ENCODE results near the gene METTL23.

The METTL23 gene

DNA sequence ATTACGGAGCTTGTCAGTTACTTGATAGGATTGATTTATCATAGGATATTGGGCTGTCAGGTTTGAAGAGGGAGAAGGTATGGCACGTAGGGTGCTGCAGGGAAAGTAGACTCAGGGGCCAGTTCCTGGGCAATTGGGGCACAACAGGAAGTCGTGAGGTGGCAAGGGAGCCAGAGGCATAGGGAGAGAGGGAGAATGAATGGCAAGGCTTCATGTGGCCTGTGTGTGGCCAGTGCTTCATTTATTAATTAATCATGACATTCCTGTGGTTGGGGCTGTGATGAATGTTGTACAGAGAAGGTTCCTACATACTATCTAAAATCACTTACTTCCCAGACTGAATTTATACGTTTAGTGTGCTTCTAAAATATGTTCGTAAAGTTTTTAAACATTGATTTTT is 30.6 kb downstream of the METTL23 start:
- no peak for DNase-seq (ENCODE audit: low read depth, low spot score)

DNA sequence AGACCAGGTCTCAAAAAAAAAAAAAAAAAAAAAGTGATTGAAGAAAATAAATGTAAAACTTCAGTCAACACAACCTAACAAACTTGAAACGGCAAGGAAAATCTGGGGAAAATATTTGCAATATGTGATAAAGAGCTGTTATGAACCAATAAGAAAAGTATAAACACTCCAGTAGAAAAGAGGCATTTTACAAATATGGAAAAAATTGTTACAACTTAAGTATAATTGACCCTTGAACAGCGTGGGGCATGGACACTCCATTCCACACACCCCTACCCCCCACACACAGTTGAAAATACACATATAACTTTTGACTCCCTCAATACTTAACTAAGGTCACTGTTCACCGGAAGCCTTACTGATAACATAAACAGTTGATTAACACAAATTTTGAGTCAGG is 31.9 kb downstream of the METTL23 start:
- DNase-seq (ENCODE audit: low read depth, low spot score) = no peak

DNA sequence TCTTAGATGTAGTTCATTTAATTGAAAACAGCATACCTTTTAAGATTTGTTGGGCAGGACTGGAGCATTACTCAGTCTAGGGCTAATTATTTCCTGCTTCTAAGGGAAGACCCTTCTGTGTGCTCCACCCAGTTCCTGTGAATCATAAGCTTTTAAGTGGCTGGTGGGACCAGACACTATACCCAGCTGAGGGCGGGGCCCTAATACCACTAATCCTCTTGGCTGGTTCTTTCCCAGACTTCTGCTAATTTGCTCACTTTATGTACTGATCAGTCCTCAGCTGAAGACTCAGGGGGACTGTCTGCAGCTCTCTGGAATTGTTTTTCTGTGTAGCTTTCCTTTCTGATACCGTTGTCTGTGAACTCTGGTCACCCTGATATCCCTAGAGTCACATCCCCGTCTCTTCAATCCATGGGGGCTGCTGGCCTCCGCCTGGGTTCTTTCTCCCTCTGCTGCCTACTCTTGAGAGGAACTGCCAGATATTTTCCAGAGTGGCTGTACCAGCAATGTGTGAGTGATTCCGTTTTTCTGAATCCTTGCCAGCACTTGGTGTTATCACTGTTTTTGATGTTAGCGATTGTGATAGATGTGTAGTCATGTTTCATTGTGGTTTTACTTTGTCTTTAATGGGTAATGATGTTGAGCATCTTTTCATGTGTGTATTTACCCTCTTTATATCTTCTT is 46.3 kb downstream of the METTL23 start:
- DNase-seq (ENCODE audit: low read depth, low spot score) = no peak

DNA sequence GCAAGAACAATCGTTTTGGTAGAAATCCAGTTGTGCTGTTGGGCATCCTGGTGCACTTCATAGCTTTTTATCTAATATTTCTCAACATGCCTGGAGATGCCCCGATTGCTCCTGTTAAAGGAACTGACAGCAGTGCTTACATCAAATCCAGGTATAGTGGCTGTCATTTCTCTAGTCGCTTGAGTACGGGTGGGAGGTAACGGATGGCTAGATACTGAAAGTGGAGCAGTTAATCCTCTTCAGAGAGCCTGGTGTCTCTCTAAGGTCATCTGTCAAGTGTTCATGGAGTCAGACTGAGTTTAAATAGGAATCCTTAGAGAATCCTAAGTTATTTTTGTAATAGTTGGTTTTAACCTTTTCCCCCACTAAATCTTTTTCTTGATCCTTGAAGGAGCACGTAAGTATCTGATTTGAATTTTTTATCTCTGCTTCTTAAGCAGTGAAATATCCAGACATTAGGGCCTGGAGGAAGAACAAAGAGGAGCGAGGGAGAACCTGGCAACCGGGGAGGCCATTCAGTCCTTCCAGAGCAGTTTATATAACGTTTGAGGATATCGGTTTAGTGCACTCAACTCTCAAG is 48.5 kb downstream of the METTL23 start:
- DNase-seq (ENCODE audit: low read depth, low spot score) = no peak

DNA sequence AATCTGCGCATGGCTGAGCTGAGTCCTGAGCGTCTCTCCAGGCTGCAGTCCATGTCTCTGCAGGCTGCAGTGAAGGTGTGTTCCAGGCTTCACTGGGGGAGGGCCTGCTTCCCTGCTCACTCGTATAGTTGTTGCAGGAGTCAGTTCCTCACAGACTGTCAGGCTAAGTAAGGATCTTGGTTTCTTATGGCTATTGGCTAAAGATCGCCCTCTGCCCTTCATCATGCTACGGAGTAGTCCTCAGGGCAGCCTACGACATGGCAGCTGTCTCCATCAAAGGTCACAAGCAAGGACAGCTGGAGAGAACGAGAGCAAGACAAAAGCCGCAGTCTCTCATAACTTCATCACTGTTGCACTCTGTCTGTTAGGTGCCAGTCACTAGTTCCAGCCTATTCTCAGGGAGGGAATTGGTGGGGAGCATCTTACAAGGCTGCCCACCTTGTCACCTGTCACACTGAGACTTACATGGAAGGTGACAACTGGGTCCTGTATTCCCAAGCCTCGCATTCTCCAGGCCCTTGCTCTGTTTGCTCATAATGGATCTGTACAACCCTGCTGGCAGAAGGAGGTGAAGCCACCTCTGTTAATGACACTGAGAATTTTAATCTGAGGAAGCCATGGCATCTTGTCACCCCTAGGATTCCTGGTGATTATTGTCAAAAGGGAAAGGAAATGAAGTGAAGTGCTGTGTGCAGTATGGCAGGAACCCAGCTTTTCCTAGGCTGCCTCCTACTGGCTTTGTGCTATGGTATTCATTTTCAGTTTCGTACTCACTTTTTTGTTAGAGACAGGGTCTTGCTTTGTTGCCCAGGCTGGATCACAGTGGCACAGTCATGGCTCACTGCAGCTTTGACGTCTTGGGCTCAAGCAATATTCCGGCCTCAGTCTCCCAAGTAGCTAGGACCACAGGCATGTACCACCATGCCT is 54.7 kb downstream of the METTL23 start:
- no peak for DNase-seq (ENCODE audit: low read depth, low spot score)

DNA sequence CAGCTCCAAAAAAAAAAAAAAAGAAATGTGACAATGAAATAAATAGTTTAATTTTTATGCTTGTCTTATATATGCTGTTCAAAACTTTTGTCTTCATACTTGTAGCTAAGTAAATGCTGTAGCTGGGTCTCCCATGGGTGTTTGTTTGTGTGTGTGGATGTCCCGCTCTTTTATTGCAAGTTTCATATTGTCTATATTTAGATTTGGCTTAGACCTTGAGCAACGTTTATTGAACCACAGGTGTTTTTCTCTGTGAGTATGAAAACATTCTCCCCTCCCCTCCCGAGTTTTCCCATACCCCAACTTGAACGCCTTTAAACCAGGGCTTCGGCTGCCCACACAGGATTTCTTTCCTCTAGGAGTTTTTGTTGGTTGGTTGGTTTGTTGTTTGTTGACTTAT is 56.5 kb downstream of the METTL23 start:
- no peak for DNase-seq (ENCODE audit: low read depth, low spot score)
